DOHH2 (cell line): ENCODE results near the gene CCDC40.

ENCODE experiments used
- H3F3A ChIP-seq: fragments of 200-600 bp; sonication (generic), shearing (Covaris generic); 2 replicates; pipeline ENCODE4 v1.6.0; 2016; ENCODE audit warnings: antibody characterized with exemption, mild to moderate bottlenecking; ENCODE audit not compliant: control insufficient read depth, insufficient read depth
- H3K27ac ChIP-seq: fragments of 200-600 bp; sonication (generic); 2 replicates; pipeline ENCODE4 v1.5.1; 2014; ENCODE audit warnings: low read depth, mild to moderate bottlenecking, low read length, moderate library complexity
- H3K27me3 ChIP-seq: fragments of 200-600 bp; sonication (generic); 2 replicates; pipeline ENCODE4 v1.6.1; 2014; ENCODE audit warnings: mild to moderate bottlenecking, low read length, mixed read lengths; ENCODE audit not compliant: control insufficient read depth
- H3K36me3 ChIP-seq: fragments of 200-600 bp; sonication (generic); 2 replicates; pipeline ENCODE4 v1.6.1; 2014; ENCODE audit warnings: mild to moderate bottlenecking, low read length, moderate library complexity, mixed read lengths; ENCODE audit not compliant: control insufficient read depth
- H3K4me1 ChIP-seq: fragments of 200-600 bp; sonication (generic); 2 replicates; pipeline ENCODE4 v1.6.1; 2014; ENCODE audit warnings: mild to moderate bottlenecking, low read length, mixed read lengths; ENCODE audit not compliant: control insufficient read depth
- H3K4me2 ChIP-seq: fragments of 200-600 bp; sonication (generic); 2 replicates; pipeline ENCODE4 v1.6.0; 2014; ENCODE audit warnings: mild to moderate bottlenecking, low read length, moderate library complexity
- H3K4me3 ChIP-seq: fragments of 200-600 bp; sonication (generic); 2 replicates; pipeline ENCODE4 v1.5.1; 2014; ENCODE audit warnings: mild to moderate bottlenecking, low read length, mixed read lengths
- H3K79me2 ChIP-seq: fragments of 200-600 bp; sonication (generic); 2 replicates; pipeline ENCODE4 v1.6.1; 2014; ENCODE audit warnings: mild to moderate bottlenecking, low read length, mixed read lengths; ENCODE audit not compliant: control insufficient read depth
- H3K9me2 ChIP-seq: fragments of 200-600 bp; sonication (generic); replicated peaks from 2 replicates; pipeline ENCODE4 v1.6.1; 2014; ENCODE audit warnings: mild to moderate bottlenecking, low read length, mixed read lengths; ENCODE audit not compliant: control insufficient read depth
- H3K9me3 ChIP-seq: fragments of 200-600 bp; sonication (generic); 2 replicates; pipeline ENCODE4 v1.6.1; 2014; ENCODE audit warnings: antibody characterized with exemption, low read length, mixed read lengths; ENCODE audit not compliant: control insufficient read depth, insufficient read depth
- H4K20me1 ChIP-seq: fragments of 200-600 bp; sonication (generic); 2 replicates; pipeline ENCODE4 v1.6.0; 2014; ENCODE audit warnings: low read depth, mild to moderate bottlenecking, antibody characterized with exemption, low read length, moderate library complexity; ENCODE audit not compliant: control insufficient read depth, insufficient read depth
- CTCF ChIP-seq: fragments of 200-600 bp; sonication (generic); IDR thresholded peaks from one replicate; pipeline ENCODE4 v1.5.1; 2014; ENCODE audit warnings: antibody characterized with exemption, mild to moderate bottlenecking, low read depth, low read length; ENCODE audit not compliant: poor library complexity, severe bottlenecking
- EZH2phosphoT487 ChIP-seq: fragments of 200-600 bp; sonication (generic); IDR thresholded peaks from 2 replicates; pipeline ENCODE4 v1.6.1; 2017; ENCODE audit warnings: borderline replicate concordance, mild to moderate bottlenecking, antibody characterized with exemption, low read length, moderate library complexity, mixed read lengths

The CCDC40 gene

GRCh38 chr17:80108036-80108971, 71.9 kb downstream of the CCDC40 start:
- Histone ChIP-seq H3K27ac (no peak overlapping the region), H3K9me2 (no peaks in the 10 kb centered on the region), H3K4me2 (no peak overlapping the region), H3K9me3 (no peaks in the 10 kb centered on the region), H3F3A (no peaks in the 10 kb centered on the region; the same call in 1 of the 2 replicates), H3K27me3 (peaks cover 4% of the 10 kb centered on the region), H3K79me2 (no peaks in the 10 kb centered on the region), H3K4me3 (no peak overlapping the region), H3K4me1 (peaks cover 23% of the 10 kb centered on the region), H4K20me1 (no peaks in the 10 kb centered on the region), H3K36me3 (no peaks in the 10 kb centered on the region)
- TF ChIP-seq CTCF, result no peak
- TF ChIP-seq EZH2phosphoT487, result no peak

- H3F3A ChIP-seq, result peaks cover 6% of the 10 kb centered on the region; the same call in 1 of the 2 replicates
- peaks cover 26% of the 10 kb centered on the region for H3K4me1 ChIP-seq
- H3K9me2 ChIP-seq, result no peaks in the 10 kb centered on the region
- H3K4me2 ChIP-seq, result no peak overlapping the region
- no peaks in the 10 kb centered on the region for H4K20me1 ChIP-seq
- no peaks in the 10 kb centered on the region for H3K36me3 ChIP-seq
- H3K27me3 ChIP-seq, result peaks cover 5% of the 10 kb centered on the region
- no peak for TF ChIP-seq CTCF
- TF ChIP-seq EZH2phosphoT487, result no peak
- no peak overlapping the region for H3K4me3 ChIP-seq
- H3K79me2 ChIP-seq, result no peaks in the 10 kb centered on the region
- H3K27ac ChIP-seq, result no peak overlapping the region
- H3K9me3 ChIP-seq, result no peaks in the 10 kb centered on the region
Measured at GRCh38 chr17:80109066-80109660, 72.7 kb downstream of the CCDC40 start.

GRCh38 chr17:80109713-80110446, 73.4 kb downstream of the CCDC40 start:
- no peaks in the 10 kb centered on the region for H4K20me1 ChIP-seq
- no peak for TF ChIP-seq EZH2phosphoT487

More at GRCh38 chr17:80109713-80110446, 73.4 kb downstream of the CCDC40 start:
- Histone ChIP-seq H3K4me3 (no peak overlapping the region), H3K79me2 (no peaks in the 10 kb centered on the region), H3K36me3 (no peaks in the 10 kb centered on the region), H3F3A (peaks cover 10% of the 10 kb centered on the region; the same call in 1 of the 2 replicates), H3K27ac (no peak overlapping the region), H3K4me2 (no peak overlapping the region), H3K27me3 (peaks cover 5% of the 10 kb centered on the region), H3K9me3 (no peaks in the 10 kb centered on the region), H3K9me2 (no peaks in the 10 kb centered on the region), H3K4me1 (peaks cover 26% of the 10 kb centered on the region)
